Gastrocnemius medialis (tissue), 4 donors: ENCODE measurements around the gene WNT11.

ENCODE experiments used
- POLR2A ChIP-seq, 2 donors: fragments of 450-650 bp; IDR thresholded peaks; one replicate each; pipeline ENCODE4 v1.6.1; 2017; ENCODE audit warnings: antibody characterized with exemption in 2 of 2, mild to moderate bottlenecking in 2 of 2, moderate library complexity in 2 of 2
- TF ChIP-seq, protein P1 (sequence below), 5 experiments: fragments of 450-650 bp in 3 of 5; fragments of 200-600 bp in 2 of 5; sonication (generic) in 2 of 5; IDR thresholded peaks in 4 of 5; conservative IDR thresholded peaks in 1 of 5; 1 replicate in 4 of 5; 2 replicates in 1 of 5; pipeline ENCODE4 v1.5.1; 2016 to 2019; ENCODE audit warnings: antibody characterized with exemption in 5 of 5, mild to moderate bottlenecking in 3 of 5, moderate library complexity in 3 of 5

DNA sequence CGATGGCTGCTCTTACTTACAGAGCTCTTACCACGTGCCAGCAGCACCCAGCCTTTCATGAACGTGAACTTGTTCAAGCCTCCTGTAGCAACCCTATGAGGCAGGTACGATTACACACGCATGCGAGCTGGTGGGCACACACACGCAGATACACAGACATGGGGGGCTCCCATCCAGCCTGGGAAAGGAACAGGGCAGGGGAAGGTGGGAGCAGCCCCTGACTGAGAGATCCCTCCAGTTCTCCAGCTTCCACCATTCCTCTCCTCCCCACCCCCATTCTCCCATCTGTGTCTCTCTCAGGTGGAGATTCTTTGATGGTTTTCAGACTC is 37.6 kb upstream of the WNT11 start:
- no peak for TF ChIP-seq POLR2A (IDR thresholded peaks at IDR 0.05)
- TF ChIP-seq, protein P1, sequence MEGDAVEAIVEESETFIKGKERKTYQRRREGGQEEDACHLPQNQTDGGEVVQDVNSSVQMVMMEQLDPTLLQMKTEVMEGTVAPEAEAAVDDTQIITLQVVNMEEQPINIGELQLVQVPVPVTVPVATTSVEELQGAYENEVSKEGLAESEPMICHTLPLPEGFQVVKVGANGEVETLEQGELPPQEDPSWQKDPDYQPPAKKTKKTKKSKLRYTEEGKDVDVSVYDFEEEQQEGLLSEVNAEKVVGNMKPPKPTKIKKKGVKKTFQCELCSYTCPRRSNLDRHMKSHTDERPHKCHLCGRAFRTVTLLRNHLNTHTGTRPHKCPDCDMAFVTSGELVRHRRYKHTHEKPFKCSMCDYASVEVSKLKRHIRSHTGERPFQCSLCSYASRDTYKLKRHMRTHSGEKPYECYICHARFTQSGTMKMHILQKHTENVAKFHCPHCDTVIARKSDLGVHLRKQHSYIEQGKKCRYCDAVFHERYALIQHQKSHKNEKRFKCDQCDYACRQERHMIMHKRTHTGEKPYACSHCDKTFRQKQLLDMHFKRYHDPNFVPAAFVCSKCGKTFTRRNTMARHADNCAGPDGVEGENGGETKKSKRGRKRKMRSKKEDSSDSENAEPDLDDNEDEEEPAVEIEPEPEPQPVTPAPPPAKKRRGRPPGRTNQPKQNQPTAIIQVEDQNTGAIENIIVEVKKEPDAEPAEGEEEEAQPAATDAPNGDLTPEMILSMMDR (IDR thresholded peaks at IDR 0.05 in 4 of 5, conservative IDR thresholded peaks at IDR 0.05 in 1 of 5) = no peak
